Astrocyte (in vitro differentiated cells and primary cell): ENCODE results near the gene UBALD2.

ENCODE experiments used
- EZH2 ChIP-seq: IDR thresholded peaks from 2 replicates; pipeline ENCODE4 v1.6.1; 2012; ENCODE audit warnings: mild to moderate bottlenecking, low read length, inconsistent platforms; ENCODE audit not compliant: insufficient read depth
- TF ChIP-seq, protein P1 (sequence below): IDR thresholded peaks from 2 replicates; pipeline ENCODE4 v1.5.1; 2011; ENCODE audit warnings: low read depth, mild to moderate bottlenecking, inconsistent platforms, low read length, moderate library complexity; ENCODE audit not compliant: insufficient read depth

GRCh38 chr17:76263896-76264295, 1.3 kb upstream of the UBALD2 start:
- TF ChIP-seq, protein P1, sequence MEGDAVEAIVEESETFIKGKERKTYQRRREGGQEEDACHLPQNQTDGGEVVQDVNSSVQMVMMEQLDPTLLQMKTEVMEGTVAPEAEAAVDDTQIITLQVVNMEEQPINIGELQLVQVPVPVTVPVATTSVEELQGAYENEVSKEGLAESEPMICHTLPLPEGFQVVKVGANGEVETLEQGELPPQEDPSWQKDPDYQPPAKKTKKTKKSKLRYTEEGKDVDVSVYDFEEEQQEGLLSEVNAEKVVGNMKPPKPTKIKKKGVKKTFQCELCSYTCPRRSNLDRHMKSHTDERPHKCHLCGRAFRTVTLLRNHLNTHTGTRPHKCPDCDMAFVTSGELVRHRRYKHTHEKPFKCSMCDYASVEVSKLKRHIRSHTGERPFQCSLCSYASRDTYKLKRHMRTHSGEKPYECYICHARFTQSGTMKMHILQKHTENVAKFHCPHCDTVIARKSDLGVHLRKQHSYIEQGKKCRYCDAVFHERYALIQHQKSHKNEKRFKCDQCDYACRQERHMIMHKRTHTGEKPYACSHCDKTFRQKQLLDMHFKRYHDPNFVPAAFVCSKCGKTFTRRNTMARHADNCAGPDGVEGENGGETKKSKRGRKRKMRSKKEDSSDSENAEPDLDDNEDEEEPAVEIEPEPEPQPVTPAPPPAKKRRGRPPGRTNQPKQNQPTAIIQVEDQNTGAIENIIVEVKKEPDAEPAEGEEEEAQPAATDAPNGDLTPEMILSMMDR = no peak
- no peak for TF ChIP-seq EZH2
